ENCODE results near the gene TBC1D5. TPM values are rescaled to one million over a fixed set of nuclear protein-coding genes. Genes with fewer than 3 reads are reported as not detected.
A peak's percentile ranks its signal among the peaks of the same experiment; 100 is the strongest.

TBC1D5 gene
- total and polyA plus RNA-seq, 2 donors (not counting 1 experiment from before 2014, with no cell fraction given): 22.6 to 111 TPM

- Mint-ChIP-seq H3K27ac (peak overlapping the region; percentile 98), H3K27me3 (no peaks in the 10 kb centered on the region), H3K4me3 (peak overlapping the region; percentile 96), H3K9me3 (ENCODE audit: insufficient read depth) (no peaks in the 10 kb centered on the region), H3K4me1 (peaks cover 64% of the 10 kb centered on the region)
- H3K4me3 ChIP-seq (ENCODE audit: control extremely low read depth in 1 of 5, extremely low read depth in 1 of 5, insufficient read depth in 1 of 5, low read depth in 2 of 5, low read length in 4 of 5): peak overlapping the region; percentile 59 to 84 (median 83)
- H3K4me2 ChIP-seq (replicated peaks; ENCODE audit: low read depth, low read length, poor library complexity, severe bottlenecking): peak overlapping the region; percentile 87
- H3K36me3 ChIP-seq (replicated peaks in 1 of 2; ENCODE audit: control extremely low read depth in 1 of 2, control insufficient read depth in 1 of 2, extremely low read depth in 1 of 2, insufficient read depth in 2 of 2, low read length in 1 of 2): no peaks in the 10 kb centered on the region
- H3K4me1 ChIP-seq (ENCODE audit: control insufficient read depth in 2 of 2, insufficient read depth in 2 of 2, low read length in 2 of 2): peaks cover 37 to 43% of the 10 kb centered on the region in 2 donors
- no peaks in the 10 kb centered on the region for H4K20me1 ChIP-seq (ENCODE audit: control insufficient read depth, insufficient read depth, low read length, poor library complexity, severe bottlenecking)
- ATAC-seq (ENCODE audit: low read depth): no peak
- ChIA-PET CTCF (interaction anchor here (1.1 to 1.4 kb wide), 2 partner anchors 96 to 100 kb away, joined by 3 to 6 read pairs; no protein-coding TSS in a partner anchor), POLR2A (interaction anchor here (1.6 kb wide), 1 partner anchor 25 kb away, joined by 4 read pairs; no protein-coding TSS in a partner anchor)
- H3K79me2 ChIP-seq (ENCODE audit: control insufficient read depth, insufficient read depth, low read length): peaks cover 58% of the 10 kb centered on the region
- H2AFZ ChIP-seq (ENCODE audit: insufficient read depth, low read depth, low read length, poor library complexity, severe bottlenecking): peak overlapping the region; percentile 96
- peak overlapping the region; percentile 85 for H3K9ac ChIP-seq (ENCODE audit: low read length)
- intact Hi-C loops (cut with micrococcal nuclease): loop anchor here (2.0 to 10.0 kb wide), 5 partner anchors 25 to 1477 kb away; partner anchors contain the start of genes DPH3, OXNAD1 and SATB1
- no peaks in the 10 kb centered on the region for H3K9me3 ChIP-seq (ENCODE audit: control extremely low read depth in 1 of 3, control insufficient read depth in 2 of 3, insufficient read depth in 1 of 3, low read length in 2 of 3)
- TF ChIP-seq, protein P1, sequence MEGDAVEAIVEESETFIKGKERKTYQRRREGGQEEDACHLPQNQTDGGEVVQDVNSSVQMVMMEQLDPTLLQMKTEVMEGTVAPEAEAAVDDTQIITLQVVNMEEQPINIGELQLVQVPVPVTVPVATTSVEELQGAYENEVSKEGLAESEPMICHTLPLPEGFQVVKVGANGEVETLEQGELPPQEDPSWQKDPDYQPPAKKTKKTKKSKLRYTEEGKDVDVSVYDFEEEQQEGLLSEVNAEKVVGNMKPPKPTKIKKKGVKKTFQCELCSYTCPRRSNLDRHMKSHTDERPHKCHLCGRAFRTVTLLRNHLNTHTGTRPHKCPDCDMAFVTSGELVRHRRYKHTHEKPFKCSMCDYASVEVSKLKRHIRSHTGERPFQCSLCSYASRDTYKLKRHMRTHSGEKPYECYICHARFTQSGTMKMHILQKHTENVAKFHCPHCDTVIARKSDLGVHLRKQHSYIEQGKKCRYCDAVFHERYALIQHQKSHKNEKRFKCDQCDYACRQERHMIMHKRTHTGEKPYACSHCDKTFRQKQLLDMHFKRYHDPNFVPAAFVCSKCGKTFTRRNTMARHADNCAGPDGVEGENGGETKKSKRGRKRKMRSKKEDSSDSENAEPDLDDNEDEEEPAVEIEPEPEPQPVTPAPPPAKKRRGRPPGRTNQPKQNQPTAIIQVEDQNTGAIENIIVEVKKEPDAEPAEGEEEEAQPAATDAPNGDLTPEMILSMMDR (IDR thresholded peaks at IDR 0.05): no peak
- TF ChIP-seq EZH2 (IDR thresholded peaks at IDR 0.05; ENCODE audit: borderline replicate concordance, insufficient read depth, low read depth, low read length, poor library complexity, severe bottlenecking): no peak
- H3K27ac ChIP-seq (ENCODE audit: low read length in 2 of 2): peak overlapping the region; percentile 89 to 93
- no peak for DNase-seq
- H3K27me3 ChIP-seq (replicated peaks in 1 of 4; ENCODE audit: control extremely low read depth in 1 of 4, control insufficient read depth in 3 of 4, insufficient read depth in 4 of 4, low read length in 3 of 4): no peaks in the 10 kb centered on the region
- 0% methylated on average over 6 of the region's 17 CpGs for WGBS (ENCODE audit: insufficient coverage)
These were observed 770 bp downstream of the TBC1D5 start for GRCh38 chr3:17741621-17742101.

- no peaks in the 10 kb centered on the region for H3K9me3 ChIP-seq (ENCODE audit: control extremely low read depth in 1 of 3, control insufficient read depth in 2 of 3, insufficient read depth in 1 of 3, low read length in 2 of 3)
- H3K4me2 ChIP-seq (replicated peaks; ENCODE audit: low read depth, low read length, poor library complexity, severe bottlenecking): peak overlapping the region; percentile 87
- H3K27ac ChIP-seq (ENCODE audit: low read length in 2 of 2): peak overlapping the region; percentile 89 to 93
- TF ChIP-seq, protein P1 (IDR thresholded peaks at IDR 0.05): no peak
- TF ChIP-seq EZH2 (IDR thresholded peaks at IDR 0.05; ENCODE audit: borderline replicate concordance, insufficient read depth, low read depth, low read length, poor library complexity, severe bottlenecking): no peak
- H3K27me3 ChIP-seq (replicated peaks in 1 of 4; ENCODE audit: control extremely low read depth in 1 of 4, control insufficient read depth in 3 of 4, insufficient read depth in 4 of 4, low read length in 3 of 4): no peaks in the 10 kb centered on the region
- CTCF ChIA-PET: interaction anchor here (1.2 to 1.4 kb wide), 2 partner anchors 96 to 101 kb away, joined by 5 to 6 read pairs; no protein-coding TSS in a partner anchor
- peak overlapping the region; percentile 96 for H2AFZ ChIP-seq (ENCODE audit: insufficient read depth, low read depth, low read length, poor library complexity, severe bottlenecking)
- H3K4me3 Mint-ChIP-seq: peak overlapping the region; percentile 96
- H3K27me3 Mint-ChIP-seq: no peaks in the 10 kb centered on the region
- peak; percentile 38 for DNase-seq
- POLR2A ChIA-PET: no interaction called here
- no peaks in the 10 kb centered on the region for H4K20me1 ChIP-seq (ENCODE audit: control insufficient read depth, insufficient read depth, low read length, poor library complexity, severe bottlenecking)
- peak overlapping the region; percentile 88 for H3K27ac Mint-ChIP-seq
- peak overlapping the region in 4 of 5 experiments; percentile 81 to 84 (median 84) for H3K4me3 ChIP-seq (ENCODE audit: control extremely low read depth in 1 of 5, extremely low read depth in 1 of 5, insufficient read depth in 1 of 5, low read depth in 2 of 5, low read length in 4 of 5)
- WGBS (ENCODE audit: insufficient coverage): 28% methylated on average over 2 of the region's 3 CpGs
- H3K9me3 Mint-ChIP-seq (ENCODE audit: insufficient read depth): no peaks in the 10 kb centered on the region
- H3K36me3 ChIP-seq (replicated peaks in 1 of 2; ENCODE audit: control extremely low read depth in 1 of 2, control insufficient read depth in 1 of 2, extremely low read depth in 1 of 2, insufficient read depth in 2 of 2, low read length in 1 of 2): peaks cover 0 to 2% of the 10 kb centered on the region in 2 experiments
- peak overlapping the region; percentile 85 for H3K9ac ChIP-seq (ENCODE audit: low read length)
- H3K4me1 ChIP-seq (ENCODE audit: control insufficient read depth in 2 of 2, insufficient read depth in 2 of 2, low read length in 2 of 2): peaks cover 37 to 42% of the 10 kb centered on the region in 2 donors
- peaks cover 64% of the 10 kb centered on the region for H3K4me1 Mint-ChIP-seq
- peaks cover 67% of the 10 kb centered on the region for H3K79me2 ChIP-seq (ENCODE audit: control insufficient read depth, insufficient read depth, low read length)
- ATAC-seq (ENCODE audit: low read depth): no peak
- intact Hi-C loops (cut with micrococcal nuclease): loop anchor here (10.0 kb wide), 2 partner anchors 96 to 484 kb away; no protein-coding TSS in a partner anchor
These were observed 1.7 kb downstream of the TBC1D5 start for GRCh38 chr3:17740721-17741141.

Measured in B cell (primary cell).